Measurements from ENCODE around the gene ERI3.

ERI3 gene

DNA sequence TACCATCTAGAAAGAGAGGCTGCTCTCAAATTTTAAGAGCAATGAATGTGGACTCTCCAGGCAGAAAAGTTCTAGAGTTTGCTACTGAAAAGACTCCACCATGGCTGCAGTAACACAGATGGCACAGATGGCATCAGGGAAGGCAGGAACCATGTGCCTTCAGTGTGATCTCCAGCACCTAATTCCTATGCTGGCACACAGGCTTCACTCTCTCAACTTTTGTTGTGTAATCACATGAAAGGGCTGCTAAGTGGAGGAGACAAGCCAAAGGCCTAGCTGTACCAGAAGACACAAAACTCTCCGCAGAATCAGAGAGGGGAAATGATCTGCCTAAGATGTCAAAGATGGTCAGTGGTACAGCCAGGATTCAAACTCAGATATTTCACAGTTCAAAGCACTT, 31.1 kb downstream of the ERI3 start:
- Histone ChIP-seq H3K4me3 (replicated peaks; ENCODE audit: insufficient read depth, low read length) (no peak overlapping the region), H3K27ac (replicated peaks) (no peak overlapping the region), H3K27me3 (ENCODE audit: insufficient read depth, poor library complexity, severe bottlenecking) (no peaks in the 10 kb centered on the region)
- TF ChIP-seq GABPA (IDR thresholded peaks at IDR 0.05; ENCODE audit: low read depth), result no peak
- no peak for TF ChIP-seq SPI1 (IDR thresholded peaks at IDR 0.05; ENCODE audit: borderline replicate concordance, low read depth)
- TF ChIP-seq, protein P1, sequence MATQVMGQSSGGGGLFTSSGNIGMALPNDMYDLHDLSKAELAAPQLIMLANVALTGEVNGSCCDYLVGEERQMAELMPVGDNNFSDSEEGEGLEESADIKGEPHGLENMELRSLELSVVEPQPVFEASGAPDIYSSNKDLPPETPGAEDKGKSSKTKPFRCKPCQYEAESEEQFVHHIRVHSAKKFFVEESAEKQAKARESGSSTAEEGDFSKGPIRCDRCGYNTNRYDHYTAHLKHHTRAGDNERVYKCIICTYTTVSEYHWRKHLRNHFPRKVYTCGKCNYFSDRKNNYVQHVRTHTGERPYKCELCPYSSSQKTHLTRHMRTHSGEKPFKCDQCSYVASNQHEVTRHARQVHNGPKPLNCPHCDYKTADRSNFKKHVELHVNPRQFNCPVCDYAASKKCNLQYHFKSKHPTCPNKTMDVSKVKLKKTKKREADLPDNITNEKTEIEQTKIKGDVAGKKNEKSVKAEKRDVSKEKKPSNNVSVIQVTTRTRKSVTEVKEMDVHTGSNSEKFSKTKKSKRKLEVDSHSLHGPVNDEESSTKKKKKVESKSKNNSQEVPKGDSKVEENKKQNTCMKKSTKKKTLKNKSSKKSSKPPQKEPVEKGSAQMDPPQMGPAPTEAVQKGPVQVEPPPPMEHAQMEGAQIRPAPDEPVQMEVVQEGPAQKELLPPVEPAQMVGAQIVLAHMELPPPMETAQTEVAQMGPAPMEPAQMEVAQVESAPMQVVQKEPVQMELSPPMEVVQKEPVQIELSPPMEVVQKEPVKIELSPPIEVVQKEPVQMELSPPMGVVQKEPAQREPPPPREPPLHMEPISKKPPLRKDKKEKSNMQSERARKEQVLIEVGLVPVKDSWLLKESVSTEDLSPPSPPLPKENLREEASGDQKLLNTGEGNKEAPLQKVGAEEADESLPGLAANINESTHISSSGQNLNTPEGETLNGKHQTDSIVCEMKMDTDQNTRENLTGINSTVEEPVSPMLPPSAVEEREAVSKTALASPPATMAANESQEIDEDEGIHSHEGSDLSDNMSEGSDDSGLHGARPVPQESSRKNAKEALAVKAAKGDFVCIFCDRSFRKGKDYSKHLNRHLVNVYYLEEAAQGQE (IDR thresholded peaks at IDR 0.05; ENCODE audit: insufficient replicate concordance, low read depth), result no peak
- TF ChIP-seq, protein P2, sequence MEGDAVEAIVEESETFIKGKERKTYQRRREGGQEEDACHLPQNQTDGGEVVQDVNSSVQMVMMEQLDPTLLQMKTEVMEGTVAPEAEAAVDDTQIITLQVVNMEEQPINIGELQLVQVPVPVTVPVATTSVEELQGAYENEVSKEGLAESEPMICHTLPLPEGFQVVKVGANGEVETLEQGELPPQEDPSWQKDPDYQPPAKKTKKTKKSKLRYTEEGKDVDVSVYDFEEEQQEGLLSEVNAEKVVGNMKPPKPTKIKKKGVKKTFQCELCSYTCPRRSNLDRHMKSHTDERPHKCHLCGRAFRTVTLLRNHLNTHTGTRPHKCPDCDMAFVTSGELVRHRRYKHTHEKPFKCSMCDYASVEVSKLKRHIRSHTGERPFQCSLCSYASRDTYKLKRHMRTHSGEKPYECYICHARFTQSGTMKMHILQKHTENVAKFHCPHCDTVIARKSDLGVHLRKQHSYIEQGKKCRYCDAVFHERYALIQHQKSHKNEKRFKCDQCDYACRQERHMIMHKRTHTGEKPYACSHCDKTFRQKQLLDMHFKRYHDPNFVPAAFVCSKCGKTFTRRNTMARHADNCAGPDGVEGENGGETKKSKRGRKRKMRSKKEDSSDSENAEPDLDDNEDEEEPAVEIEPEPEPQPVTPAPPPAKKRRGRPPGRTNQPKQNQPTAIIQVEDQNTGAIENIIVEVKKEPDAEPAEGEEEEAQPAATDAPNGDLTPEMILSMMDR (IDR thresholded peaks at IDR 0.05; ENCODE audit: insufficient read depth, low read length), result no peak
- TF ChIP-seq POLR2AphosphoS5 (IDR thresholded peaks at IDR 0.05; ENCODE audit: low read depth), result no peak
- DNase-seq (ENCODE audit: low read depth in 1 of 2, low spot score in 1 of 2), result no peak

DNA sequence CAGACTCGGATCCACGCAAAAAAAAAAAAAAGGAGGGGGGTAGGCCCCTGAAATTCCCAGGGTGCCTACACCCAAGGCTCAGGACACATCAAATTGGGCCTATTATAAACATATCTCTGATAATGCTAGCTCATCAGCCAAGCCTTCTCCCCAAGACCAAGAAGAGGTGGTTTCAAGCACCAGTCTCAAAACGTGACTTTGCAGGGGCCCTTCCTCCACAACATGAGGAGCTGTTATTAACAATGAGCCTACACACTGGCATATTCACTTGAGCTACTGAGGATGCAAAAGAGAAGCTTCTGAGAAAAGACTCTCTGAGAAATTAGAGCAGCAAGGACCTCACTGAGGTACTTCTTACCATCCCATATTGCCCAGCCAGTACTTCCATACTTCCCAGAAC, 32.7 kb downstream of the ERI3 start:
- no peak overlapping the region for H3K27ac ChIP-seq (replicated peaks)
- no peak for DNase-seq (ENCODE audit: low read depth in 1 of 2, low spot score in 1 of 2)
- TF ChIP-seq, protein P2 (IDR thresholded peaks at IDR 0.05; ENCODE audit: insufficient read depth, low read length), result no peak
- TF ChIP-seq, protein P1 (IDR thresholded peaks at IDR 0.05; ENCODE audit: insufficient replicate concordance, low read depth), result no peak
- TF ChIP-seq SPI1 (IDR thresholded peaks at IDR 0.05; ENCODE audit: borderline replicate concordance, low read depth) (no peak), POLR2AphosphoS5 (IDR thresholded peaks at IDR 0.05; ENCODE audit: low read depth) (no peak), GABPA (IDR thresholded peaks at IDR 0.05; ENCODE audit: low read depth) (no peak)

DNA sequence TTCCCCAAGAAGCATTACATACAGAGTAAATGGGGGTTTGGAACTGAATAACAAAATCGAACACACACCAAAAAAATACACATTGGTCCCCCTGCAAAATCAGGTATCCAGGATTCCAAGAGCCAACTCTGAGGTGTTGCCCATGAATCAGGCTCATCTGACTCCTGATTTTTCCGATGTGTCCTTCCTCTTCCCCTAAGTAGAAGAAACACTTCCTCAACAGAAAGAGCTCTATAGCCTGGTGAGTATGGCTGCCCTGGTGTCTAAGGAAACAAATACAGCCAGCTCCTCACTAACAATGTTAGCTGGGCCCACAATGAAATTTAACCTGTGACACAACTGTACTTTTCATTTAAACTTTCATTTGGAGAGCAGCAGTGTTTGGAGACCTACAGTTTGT, 33.6 kb downstream of the ERI3 start:
- H3K27ac ChIP-seq (replicated peaks), result no peak overlapping the region
- DNase-seq (ENCODE audit: low read depth in 1 of 2, low spot score in 1 of 2), result no peak
- TF ChIP-seq, protein P1 (IDR thresholded peaks at IDR 0.05; ENCODE audit: insufficient replicate concordance, low read depth), result no peak
- TF ChIP-seq SPI1 (IDR thresholded peaks at IDR 0.05; ENCODE audit: borderline replicate concordance, low read depth) (no peak), POLR2AphosphoS5 (IDR thresholded peaks at IDR 0.05; ENCODE audit: low read depth) (no peak), GABPA (IDR thresholded peaks at IDR 0.05; ENCODE audit: low read depth) (no peak)
- TF ChIP-seq, protein P2 (IDR thresholded peaks at IDR 0.05; ENCODE audit: insufficient read depth, low read length), result no peak

More for the DNA sequence above, 32.7 kb downstream of the ERI3 start:
- Histone ChIP-seq H3K27me3 (ENCODE audit: insufficient read depth, poor library complexity, severe bottlenecking) (no peaks in the 10 kb centered on the region), H3K4me3 (replicated peaks; ENCODE audit: insufficient read depth, low read length) (no peak overlapping the region)

More for the DNA sequence above, 33.6 kb downstream of the ERI3 start:
- H3K4me3 ChIP-seq (replicated peaks; ENCODE audit: insufficient read depth, low read length), result no peak overlapping the region
- H3K27me3 ChIP-seq (ENCODE audit: insufficient read depth, poor library complexity, severe bottlenecking), result no peaks in the 10 kb centered on the region
